AG04449 (cell line): ENCODE results near the gene TSPAN9.

ENCODE experiments used
- CTCF ChIA-PET: fragments of 350-600 bp; formaldehyde crosslinking; extraction: SDS; loops from one replicate; lab custom pipeline; 2021; ENCODE audit warnings: antibody characterized with exemption; lab: Yijun Ruan, JAX
- POLR2A ChIA-PET: fragments of 400-600, 350-600 bp; formaldehyde crosslinking; extraction: SDS; loops from one replicate; lab custom pipeline; 2020; ENCODE audit warnings: antibody characterized with exemption, inconsistent platforms; lab: Yijun Ruan, JAX
- DNase-seq: peaks from one replicate; pipeline ENCODE4 v3.0.0-alpha.2; 2010; ENCODE audit warnings: low read depth, low spot score
- H3K4me3 ChIP-seq: 2 replicates; pipeline ENCODE4 v1.5.1; 2011; ENCODE audit warnings: low read depth, mild to moderate bottlenecking, control low read depth, low read length
- CTCF ChIP-seq: IDR thresholded peaks from one replicate; pipeline ENCODE4 v1.5.1; 2011; ENCODE audit warnings: mild to moderate bottlenecking, moderate library complexity, low read length, control low read depth, inconsistent platforms; ENCODE audit not compliant: insufficient read depth; ENCODE audit errors: missing control alignments

The TSPAN9 gene

GRCh38 chr12:3299929-3300832, 223.0 kb downstream of the TSPAN9 start:
- ChIA-PET POLR2A (interaction anchor here (0.8 to 1.4 kb wide), 2 partner anchors 14 to 978 kb away, joined by 4 to 5 read pairs; no protein-coding TSS in a partner anchor), CTCF (interaction anchor here (0.6 to 9.6 kb wide), 118 partner anchors 8 to 978 kb away, joined by 3 to 259 read pairs (median 4); partner anchors contain the start of gene PARP11)
- peak overlapping the region; percentile 32 for H3K4me3 ChIP-seq
- peak; percentile 70 for DNase-seq
- peak; percentile 94 for TF ChIP-seq CTCF

GRCh38 chr12:3300833-3301401, 223.7 kb downstream of the TSPAN9 start:
- TF ChIP-seq CTCF, result no peak
- CTCF ChIA-PET, result interaction anchor here (0.6 to 9.6 kb wide), 83 partner anchors 8 to 978 kb away, joined by 3 to 259 read pairs (median 6); partner anchors contain the start of gene PARP11
- POLR2A ChIA-PET, result interaction anchor here (0.8 to 1.4 kb wide), 2 partner anchors 13 to 977 kb away, joined by 4 to 5 read pairs; no protein-coding TSS in a partner anchor
- no peak for DNase-seq
- H3K4me3 ChIP-seq, result no peak overlapping the region

- CTCF ChIA-PET, result interaction anchor here (3.2 to 9.6 kb wide), 8 partner anchors 13 to 506 kb away, joined by 18 to 259 read pairs (median 82); no protein-coding TSS in a partner anchor
- POLR2A ChIA-PET, result no interaction called here
- H3K4me3 ChIP-seq, result no peak overlapping the region
- no peak for TF ChIP-seq CTCF
- DNase-seq, result no peak
These were observed 225.3 kb downstream of the TSPAN9 start for GRCh38 chr12:3302401-3303041.

- DNase-seq, result no peak
- ChIA-PET CTCF (interaction anchor here (0.6 to 9.6 kb wide), 7 partner anchors 13 to 504 kb away, joined by 3 to 259 read pairs (median 85); partner anchors contain the start of gene CRACR2A), POLR2A (no interaction called here)
- TF ChIP-seq CTCF, result no peak
- no peak overlapping the region for H3K4me3 ChIP-seq
These were observed 226.4 kb downstream of the TSPAN9 start for GRCh38 chr12:3303410-3304136.

- POLR2A ChIA-PET, result no interaction called here
These were observed 227.4 kb downstream of the TSPAN9 start for GRCh38 chr12:3304436-3305165.

More at GRCh38 chr12:3304436-3305165, 227.4 kb downstream of the TSPAN9 start:
- CTCF ChIA-PET, result interaction anchor here (1.2 to 9.6 kb wide), 4 partner anchors 12 to 503 kb away, joined by 3 to 259 read pairs (median 182); partner anchors contain the start of gene CRACR2A
- no peak for TF ChIP-seq CTCF
- H3K4me3 ChIP-seq, result no peak overlapping the region
- DNase-seq, result peak; percentile 51
